ENCODE measurements around the gene SLC7A14.

SLC7A14 gene

GRCh38 chr3:170465955-170466354 is 119.9 kb downstream of the SLC7A14 start:
- WGBS, 2 experiments, result 71 to 100% methylated on average over 2 to 3 of the region's 3 CpGs
- peaks cover 11% of the 10 kb centered on the region for H3K4me1 ChIP-seq (ENCODE audit: control insufficient read depth, insufficient read depth, low read length)
- no peaks in the 10 kb centered on the region for H3K9me3 ChIP-seq (ENCODE audit: control insufficient read depth, low read length)
- H3K36me3 ChIP-seq (ENCODE audit: control insufficient read depth, insufficient read depth, low read length), result no peaks in the 10 kb centered on the region
- no peak overlapping the region for H3K4me3 ChIP-seq (ENCODE audit: insufficient read depth, low read depth, low read length)
- H3K27me3 ChIP-seq (ENCODE audit: control insufficient read depth, insufficient read depth, low read length, poor library complexity, severe bottlenecking), result no peaks in the 10 kb centered on the region
- H3K27ac ChIP-seq (ENCODE audit: insufficient read depth, low read depth, low read length, poor library complexity, severe bottlenecking), result no peak overlapping the region

- WGBS, 2 experiments, result 89 to 94% methylated on average over 4 of the region's 4 CpGs
- H3K4me1 ChIP-seq (ENCODE audit: control insufficient read depth, insufficient read depth, low read length), result peaks cover 7% of the 10 kb centered on the region
Measured at GRCh38 chr3:170463011-170463410, 122.9 kb downstream of the SLC7A14 start.

GRCh38 chr3:170458285-170458684 is 127.6 kb downstream of the SLC7A14 start:
- H3K36me3 ChIP-seq (ENCODE audit: control insufficient read depth, insufficient read depth, low read length), result no peaks in the 10 kb centered on the region
- no peaks in the 10 kb centered on the region for H3K9me3 ChIP-seq (ENCODE audit: control insufficient read depth, low read length)
- no peaks in the 10 kb centered on the region for H3K27me3 ChIP-seq (ENCODE audit: control insufficient read depth, insufficient read depth, low read length, poor library complexity, severe bottlenecking)
- H3K27ac ChIP-seq (ENCODE audit: insufficient read depth, low read depth, low read length, poor library complexity, severe bottlenecking), result no peak overlapping the region
- WGBS, 2 experiments, result 89% methylated on average over 4 of the region's 4 CpGs
- H3K4me3 ChIP-seq (ENCODE audit: insufficient read depth, low read depth, low read length), result no peak overlapping the region
- H3K4me1 ChIP-seq (ENCODE audit: control insufficient read depth, insufficient read depth, low read length), result no peaks in the 10 kb centered on the region

More at GRCh38 chr3:170463011-170463410, 122.9 kb downstream of the SLC7A14 start:
- Histone ChIP-seq H3K4me3 (ENCODE audit: insufficient read depth, low read depth, low read length) (no peak overlapping the region), H3K36me3 (ENCODE audit: control insufficient read depth, insufficient read depth, low read length) (no peaks in the 10 kb centered on the region), H3K27me3 (ENCODE audit: control insufficient read depth, insufficient read depth, low read length, poor library complexity, severe bottlenecking) (no peaks in the 10 kb centered on the region), H3K27ac (ENCODE audit: insufficient read depth, low read depth, low read length, poor library complexity, severe bottlenecking) (no peak overlapping the region), H3K9me3 (ENCODE audit: control insufficient read depth, low read length) (no peaks in the 10 kb centered on the region)

GRCh38 chr3:170454509-170454908 is 131.4 kb downstream of the SLC7A14 start:
- 86 to 96% methylated on average over 6 of the region's 6 CpGs for WGBS, 2 experiments
- Histone ChIP-seq H3K27ac (ENCODE audit: insufficient read depth, low read depth, low read length, poor library complexity, severe bottlenecking) (no peak overlapping the region), H3K4me1 (ENCODE audit: control insufficient read depth, insufficient read depth, low read length) (no peaks in the 10 kb centered on the region), H3K36me3 (ENCODE audit: control insufficient read depth, insufficient read depth, low read length) (no peaks in the 10 kb centered on the region), H3K27me3 (ENCODE audit: control insufficient read depth, insufficient read depth, low read length, poor library complexity, severe bottlenecking) (no peaks in the 10 kb centered on the region), H3K9me3 (ENCODE audit: control insufficient read depth, low read length) (no peaks in the 10 kb centered on the region), H3K4me3 (ENCODE audit: insufficient read depth, low read depth, low read length) (no peak overlapping the region)

DNA sequence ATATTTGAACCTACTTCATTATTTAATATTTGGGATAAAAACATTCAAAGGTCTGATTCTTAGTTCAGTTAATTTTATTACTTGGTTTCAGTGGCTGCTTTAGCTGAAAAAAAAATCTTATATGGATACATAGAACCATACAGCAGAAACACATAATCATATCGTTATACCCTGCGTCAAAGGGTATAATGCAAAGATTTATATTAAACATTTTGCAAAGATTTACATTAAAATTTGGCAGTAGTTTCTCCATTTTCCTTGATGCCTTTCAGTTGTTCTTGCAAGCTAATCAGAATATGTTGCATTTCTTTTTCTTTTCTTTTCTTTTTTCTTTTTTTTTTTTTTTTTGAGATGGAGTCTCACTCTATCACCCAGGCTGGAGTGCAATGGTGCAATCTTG is 135.8 kb downstream of the SLC7A14 start:
- H3K27me3 ChIP-seq (ENCODE audit: control insufficient read depth, insufficient read depth, low read length, poor library complexity, severe bottlenecking), result no peaks in the 10 kb centered on the region
- H3K36me3 ChIP-seq (ENCODE audit: control insufficient read depth, insufficient read depth, low read length), result no peaks in the 10 kb centered on the region
- H3K9me3 ChIP-seq (ENCODE audit: control insufficient read depth, low read length), result no peaks in the 10 kb centered on the region
- H3K4me3 ChIP-seq (ENCODE audit: insufficient read depth, low read depth, low read length), result no peak overlapping the region
- 92% methylated on average over 2 of the region's 2 CpGs; no CpG with 5 or more reads in 1 of the 2 experiments for WGBS, 2 experiments
- H3K27ac ChIP-seq (ENCODE audit: insufficient read depth, low read depth, low read length, poor library complexity, severe bottlenecking), result no peak overlapping the region
- H3K4me1 ChIP-seq (ENCODE audit: control insufficient read depth, insufficient read depth, low read length), result no peaks in the 10 kb centered on the region

GRCh38 chr3:170448584-170448983 is 137.3 kb downstream of the SLC7A14 start:
- H3K4me3 ChIP-seq (ENCODE audit: insufficient read depth, low read depth, low read length), result no peak overlapping the region
- H3K9me3 ChIP-seq (ENCODE audit: control insufficient read depth, low read length), result no peaks in the 10 kb centered on the region
- no peaks in the 10 kb centered on the region for H3K27me3 ChIP-seq (ENCODE audit: control insufficient read depth, insufficient read depth, low read length, poor library complexity, severe bottlenecking)
- H3K27ac ChIP-seq (ENCODE audit: insufficient read depth, low read depth, low read length, poor library complexity, severe bottlenecking), result no peak overlapping the region
- no peaks in the 10 kb centered on the region for H3K4me1 ChIP-seq (ENCODE audit: control insufficient read depth, insufficient read depth, low read length)
- 93 to 96% methylated on average over 3 of the region's 3 CpGs for WGBS, 2 experiments
- H3K36me3 ChIP-seq (ENCODE audit: control insufficient read depth, insufficient read depth, low read length), result no peaks in the 10 kb centered on the region

GRCh38 chr3:170443457-170443856 is 142.4 kb downstream of the SLC7A14 start:
- H3K27ac ChIP-seq (ENCODE audit: insufficient read depth, low read depth, low read length, poor library complexity, severe bottlenecking), result no peak overlapping the region
- H3K36me3 ChIP-seq (ENCODE audit: control insufficient read depth, insufficient read depth, low read length), result no peaks in the 10 kb centered on the region
- no peaks in the 10 kb centered on the region for H3K4me1 ChIP-seq (ENCODE audit: control insufficient read depth, insufficient read depth, low read length)
- no peak overlapping the region for H3K4me3 ChIP-seq (ENCODE audit: insufficient read depth, low read depth, low read length)
- no peaks in the 10 kb centered on the region for H3K27me3 ChIP-seq (ENCODE audit: control insufficient read depth, insufficient read depth, low read length, poor library complexity, severe bottlenecking)
- no peaks in the 10 kb centered on the region for H3K9me3 ChIP-seq (ENCODE audit: control insufficient read depth, low read length)

GRCh38 chr3:170442947-170443346 is 142.9 kb downstream of the SLC7A14 start:
- Histone ChIP-seq H3K36me3 (ENCODE audit: control insufficient read depth, insufficient read depth, low read length) (no peaks in the 10 kb centered on the region), H3K4me1 (ENCODE audit: control insufficient read depth, insufficient read depth, low read length) (no peaks in the 10 kb centered on the region), H3K9me3 (ENCODE audit: control insufficient read depth, low read length) (no peaks in the 10 kb centered on the region), H3K27ac (ENCODE audit: insufficient read depth, low read depth, low read length, poor library complexity, severe bottlenecking) (no peak overlapping the region), H3K27me3 (ENCODE audit: control insufficient read depth, insufficient read depth, low read length, poor library complexity, severe bottlenecking) (no peaks in the 10 kb centered on the region), H3K4me3 (ENCODE audit: insufficient read depth, low read depth, low read length) (no peak overlapping the region)

- Histone ChIP-seq H3K4me3 (ENCODE audit: insufficient read depth, low read depth, low read length) (no peak overlapping the region), H3K9me3 (ENCODE audit: control insufficient read depth, low read length) (no peaks in the 10 kb centered on the region), H3K36me3 (ENCODE audit: control insufficient read depth, insufficient read depth, low read length) (no peaks in the 10 kb centered on the region), H3K27me3 (ENCODE audit: control insufficient read depth, insufficient read depth, low read length, poor library complexity, severe bottlenecking) (no peaks in the 10 kb centered on the region), H3K27ac (ENCODE audit: insufficient read depth, low read depth, low read length, poor library complexity, severe bottlenecking) (no peak overlapping the region), H3K4me1 (ENCODE audit: control insufficient read depth, insufficient read depth, low read length) (no peaks in the 10 kb centered on the region)
- WGBS, 2 experiments, result 96% methylated on average over 4 of the region's 4 CpGs
Measured at GRCh38 chr3:170441412-170441811, 144.5 kb downstream of the SLC7A14 start.

DNA sequence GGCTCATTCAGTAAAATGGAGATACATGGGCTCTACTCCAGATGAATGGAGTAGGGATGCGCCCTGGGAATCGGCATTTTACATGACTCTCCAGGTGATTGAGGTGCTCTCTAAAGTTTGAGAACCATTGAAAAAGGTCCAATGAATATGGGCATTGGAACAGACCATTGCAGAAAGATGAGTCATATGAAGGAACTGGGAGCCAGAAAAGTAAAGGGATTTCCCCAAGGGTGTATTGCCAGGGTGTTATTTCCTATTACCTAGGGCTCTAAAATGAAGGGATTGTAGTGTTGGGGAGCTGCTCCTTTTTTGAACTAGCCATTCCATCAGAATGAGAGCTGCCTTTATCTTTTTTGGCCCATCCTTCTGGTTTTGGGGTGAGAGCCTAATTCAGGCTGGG is 145.5 kb downstream of the SLC7A14 start:
- 90 to 94% methylated on average over 2 of the region's 2 CpGs for WGBS, 2 experiments
- Histone ChIP-seq H3K4me3 (ENCODE audit: insufficient read depth, low read depth, low read length) (no peak overlapping the region), H3K4me1 (ENCODE audit: control insufficient read depth, insufficient read depth, low read length) (no peaks in the 10 kb centered on the region), H3K27ac (ENCODE audit: insufficient read depth, low read depth, low read length, poor library complexity, severe bottlenecking) (no peak overlapping the region), H3K27me3 (ENCODE audit: control insufficient read depth, insufficient read depth, low read length, poor library complexity, severe bottlenecking) (no peaks in the 10 kb centered on the region), H3K36me3 (ENCODE audit: control insufficient read depth, insufficient read depth, low read length) (no peaks in the 10 kb centered on the region), H3K9me3 (ENCODE audit: control insufficient read depth, low read length) (no peaks in the 10 kb centered on the region)

DNA sequence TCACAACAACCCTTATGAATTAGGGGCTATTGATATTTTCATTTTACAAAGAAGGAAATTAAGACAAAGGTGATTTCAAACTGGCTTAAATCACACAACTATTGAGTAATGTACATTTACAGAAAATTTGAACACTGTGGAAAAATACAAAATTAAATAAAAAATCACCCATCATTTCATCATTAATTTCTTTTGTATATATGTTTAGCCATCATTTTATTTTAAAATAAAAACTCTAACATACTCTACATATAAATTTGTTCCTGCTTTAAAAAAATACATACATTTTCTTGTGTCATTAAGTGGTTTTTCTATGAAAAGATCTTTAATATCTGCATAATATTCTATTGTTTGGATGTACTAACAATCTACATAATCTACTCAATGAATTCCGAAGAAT is 147.0 kb downstream of the SLC7A14 start:
- Histone ChIP-seq H3K4me1 (ENCODE audit: control insufficient read depth, insufficient read depth, low read length) (no peaks in the 10 kb centered on the region), H3K27me3 (ENCODE audit: control insufficient read depth, insufficient read depth, low read length, poor library complexity, severe bottlenecking) (no peaks in the 10 kb centered on the region), H3K36me3 (ENCODE audit: control insufficient read depth, insufficient read depth, low read length) (no peaks in the 10 kb centered on the region), H3K27ac (ENCODE audit: insufficient read depth, low read depth, low read length, poor library complexity, severe bottlenecking) (no peak overlapping the region), H3K4me3 (ENCODE audit: insufficient read depth, low read depth, low read length) (no peak overlapping the region), H3K9me3 (ENCODE audit: control insufficient read depth, low read length) (no peaks in the 10 kb centered on the region)
- 100% methylated on average over 1 of the region's 1 CpG; no CpG with 5 or more reads in 1 of the 2 experiments for WGBS, 2 experiments
